HPDE6-E6E7 (cell line): ENCODE data around the gene EPG5.
"Not testable (repeated sequence)": the region's sequence is repeated elsewhere in the genome, so short reads cannot be mapped to it uniquely, and the experiment has no call there.

ENCODE experiments used
- DNase-seq: peaks from one replicate; pipeline ENCODE4 v3.0.0; 2011; ENCODE audit warnings: missing footprints; ENCODE audit errors: extremely low spot score

Gene EPG5

GRCh38 chr18:45978084-45978483, 11.0 kb upstream of the EPG5 start:
- DNase-seq, result no peak

DNA sequence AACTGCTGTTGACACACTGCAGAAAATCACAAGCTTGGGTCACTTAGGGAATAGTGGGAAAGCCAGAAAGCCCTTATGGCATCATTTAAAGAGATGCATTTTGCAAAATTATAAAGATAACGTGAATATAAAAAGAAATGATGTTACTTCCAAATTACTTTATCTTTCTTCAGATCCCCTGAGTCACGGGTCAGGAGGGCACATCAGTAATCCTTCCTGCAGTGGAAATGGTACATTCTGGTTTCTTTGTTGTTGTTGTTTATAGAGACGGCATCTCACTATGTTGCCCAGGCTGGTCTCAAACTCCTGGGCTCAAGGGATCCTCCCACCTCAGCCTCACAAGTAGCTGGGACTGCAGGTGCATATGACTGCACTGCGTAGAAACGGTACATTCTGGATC, 9.8 kb upstream of the EPG5 start:
- DNase-seq, result no peak

DNA sequence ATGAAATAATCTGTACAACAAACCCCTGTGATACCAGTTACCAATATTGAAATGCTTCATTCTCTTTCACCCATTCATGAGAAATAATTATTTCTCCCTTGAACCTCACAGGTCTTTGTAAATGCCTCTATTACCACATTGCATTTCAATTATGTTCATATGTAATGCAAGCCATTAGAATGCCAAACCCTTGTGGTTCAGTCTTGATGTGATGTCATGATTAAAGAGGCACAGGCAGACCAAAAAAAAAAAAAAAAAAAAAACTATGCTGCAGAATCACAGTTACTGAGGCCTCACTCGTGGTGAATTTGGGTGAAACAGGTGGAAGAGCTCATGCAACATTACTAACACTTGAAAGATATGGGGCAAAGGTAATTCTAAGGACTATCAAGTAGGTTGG, 9.4 kb upstream of the EPG5 start:
- DNase-seq, result no peak

DNA sequence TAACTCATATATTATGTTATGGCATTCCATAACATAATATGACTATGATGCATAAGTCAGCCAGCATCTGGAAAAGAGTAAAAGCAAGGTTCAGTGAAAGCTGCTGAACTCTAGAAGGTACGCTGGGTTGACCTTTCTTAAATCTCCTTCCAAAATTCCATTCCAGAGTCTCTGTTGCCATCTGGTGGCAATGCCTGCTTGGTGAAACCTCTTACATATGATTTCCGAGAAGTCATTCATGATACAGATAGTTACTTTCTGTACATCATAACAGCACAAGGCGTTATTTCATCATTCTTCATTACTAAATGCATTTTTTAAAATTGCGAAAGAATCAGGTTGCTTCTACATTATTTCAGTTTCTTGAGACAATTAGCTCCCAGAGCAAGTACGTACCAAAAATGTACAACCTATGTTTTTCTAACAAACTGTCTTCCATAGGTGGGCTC, 7.0 kb upstream of the EPG5 start:
- DNase-seq, result peak; percentile 35

- not testable (repeated sequence) for DNase-seq
These were observed 2.2 kb downstream of the EPG5 start for GRCh38 chr18:45964913-45965312.

- DNase-seq, result no peak
These were observed 4.3 kb downstream of the EPG5 start for GRCh38 chr18:45962866-45963265.

GRCh38 chr18:45962461-45962860, 4.7 kb downstream of the EPG5 start:
- DNase-seq, result peak; percentile 34

GRCh38 chr18:45959484-45959883, 7.6 kb downstream of the EPG5 start:
- not testable (repeated sequence) for DNase-seq

- no peak for DNase-seq
These were observed 8.4 kb downstream of the EPG5 start for GRCh38 chr18:45958730-45959129.

- no peak for DNase-seq
These were observed 9.1 kb downstream of the EPG5 start for GRCh38 chr18:45958027-45958426.

DNA sequence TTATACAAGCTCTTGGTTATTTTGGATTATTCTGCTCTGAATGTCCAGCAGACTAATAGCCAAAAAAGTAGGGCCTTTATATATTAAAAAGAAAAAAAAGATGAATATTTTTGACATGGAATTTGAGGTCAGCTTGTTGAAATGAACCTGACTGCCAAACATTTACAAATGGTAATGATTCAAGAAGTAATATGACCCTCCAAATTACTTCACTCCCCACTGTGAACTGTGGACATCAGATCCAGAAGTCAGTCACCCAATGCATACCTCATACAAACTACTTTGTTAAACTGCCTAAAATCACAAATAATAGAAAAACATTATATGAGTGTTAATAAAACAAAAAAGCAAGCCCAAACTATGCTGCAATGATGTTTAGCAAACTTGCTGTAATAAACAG, 10.0 kb downstream of the EPG5 start:
- DNase-seq, result no peak

DNA sequence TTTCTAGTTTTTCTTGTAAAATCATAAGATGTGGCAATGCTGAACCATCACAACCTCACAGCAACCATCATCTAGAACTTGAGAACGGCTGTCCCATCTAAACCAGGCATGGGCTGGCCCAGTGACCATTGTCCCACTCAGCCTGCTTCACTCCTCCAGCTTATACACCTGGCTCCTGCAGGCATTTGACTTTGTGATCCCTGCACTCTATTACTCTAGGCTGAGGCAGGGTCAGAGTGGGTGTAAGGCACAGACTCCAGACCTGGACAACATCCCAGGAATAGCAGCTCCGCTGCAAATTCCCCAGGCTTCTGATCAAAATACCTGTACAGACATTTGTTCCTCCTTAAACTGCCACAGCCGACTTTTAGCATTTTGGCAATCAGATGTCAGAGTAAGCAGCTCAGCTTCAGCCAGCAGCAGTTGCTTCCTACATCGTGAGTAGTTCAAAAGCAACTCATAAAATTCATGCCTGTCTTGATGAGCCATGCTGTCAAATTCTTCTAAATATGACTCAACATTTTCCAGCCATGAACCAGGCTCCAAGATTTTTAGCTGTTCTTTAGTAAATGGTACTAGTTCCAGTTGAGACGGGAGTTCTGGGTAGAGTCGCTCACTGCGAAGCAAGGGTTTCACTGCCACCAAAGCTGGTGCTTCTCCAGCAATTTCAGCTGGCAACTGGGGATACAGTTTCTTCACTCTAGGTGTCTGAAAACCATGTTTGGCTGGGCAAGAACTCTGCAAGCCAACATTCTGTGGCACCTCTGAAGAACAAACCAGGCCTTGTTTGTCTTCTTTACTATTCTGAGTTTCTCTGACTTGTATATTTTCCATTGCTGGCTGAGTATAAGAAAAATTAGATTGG, 12.8 kb downstream of the EPG5 start:
- peak; percentile 70 for DNase-seq

DNA sequence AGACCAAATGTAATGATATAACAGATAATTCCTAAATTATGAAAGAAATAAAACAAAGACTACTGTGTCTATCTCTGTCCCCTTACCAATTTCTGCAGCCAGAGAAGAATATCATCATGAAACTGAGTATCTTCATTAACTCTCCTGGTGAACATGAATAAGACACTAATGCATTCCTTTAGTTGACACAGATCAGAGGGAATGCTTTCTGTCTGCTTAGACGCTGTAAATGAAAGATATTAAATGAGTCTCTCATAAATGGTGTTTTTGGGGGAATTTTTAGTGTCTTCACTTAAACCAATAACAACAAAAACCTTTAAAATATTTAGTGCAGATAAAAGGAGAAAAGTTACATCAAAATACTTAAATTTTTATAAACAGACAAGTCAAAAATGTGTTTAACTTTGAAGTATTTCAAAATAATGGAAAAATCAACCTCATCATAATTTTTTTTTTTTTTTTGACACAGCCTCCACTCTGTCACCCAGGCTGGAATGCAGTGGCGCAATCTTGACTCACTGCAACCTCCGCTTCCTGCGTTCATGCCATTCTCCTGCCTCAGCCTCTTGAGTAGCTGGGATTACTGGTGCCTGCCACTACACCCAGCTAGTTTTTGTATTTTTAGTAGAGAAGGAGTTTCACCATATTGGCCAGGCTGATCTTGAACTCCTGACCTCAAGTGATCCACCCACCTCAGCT, 16.0 kb downstream of the EPG5 start:
- DNase-seq, result no peak

- no peak for DNase-seq
These were observed 21.5 kb downstream of the EPG5 start for GRCh38 chr18:45945669-45946068.

GRCh38 chr18:45940724-45941123, 26.4 kb downstream of the EPG5 start:
- no peak for DNase-seq

GRCh38 chr18:45939236-45939635, 27.9 kb downstream of the EPG5 start:
- no peak for DNase-seq

GRCh38 chr18:45938488-45938935, 28.6 kb downstream of the EPG5 start:
- no peak for DNase-seq

DNA sequence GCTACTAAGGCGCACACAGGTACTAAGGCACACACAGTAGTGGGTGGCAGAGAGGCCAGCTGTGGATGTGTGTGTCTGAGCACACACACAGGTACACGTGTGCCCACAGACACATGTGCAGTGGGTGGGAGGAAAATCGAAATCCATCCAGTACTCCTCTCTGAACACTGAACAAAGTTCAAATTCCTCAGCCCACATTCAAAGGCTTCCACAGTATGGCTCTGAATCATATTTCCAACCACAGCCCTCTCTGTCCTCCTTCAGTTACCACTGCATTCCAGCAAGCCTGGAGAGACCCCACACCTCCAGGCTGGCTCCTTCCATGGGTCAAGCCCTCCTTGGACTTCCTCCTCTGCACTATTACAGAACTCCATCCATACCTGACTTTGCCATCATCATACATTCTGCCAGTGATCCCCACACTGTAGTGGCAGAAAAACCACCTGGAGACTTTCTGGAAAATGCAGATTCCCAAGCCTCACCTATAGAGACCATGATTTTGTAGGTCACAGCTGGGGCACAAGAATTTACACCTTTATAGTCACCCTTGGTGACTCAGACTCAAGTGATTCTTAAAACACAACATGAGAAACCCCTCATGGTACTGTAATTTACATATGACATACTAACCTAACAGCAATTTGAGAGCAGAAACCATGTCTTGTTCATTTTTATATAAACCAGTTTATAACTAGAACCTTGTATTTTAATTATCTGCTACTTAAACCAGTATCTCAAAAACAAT, 31.4 kb downstream of the EPG5 start:
- DNase-seq, result no peak

GRCh38 chr18:45932708-45933107, 34.4 kb downstream of the EPG5 start:
- no peak for DNase-seq

GRCh38 chr18:45930963-45931362, 36.2 kb downstream of the EPG5 start:
- no peak for DNase-seq

GRCh38 chr18:45926691-45927090, 40.4 kb downstream of the EPG5 start:
- no peak for DNase-seq

DNA sequence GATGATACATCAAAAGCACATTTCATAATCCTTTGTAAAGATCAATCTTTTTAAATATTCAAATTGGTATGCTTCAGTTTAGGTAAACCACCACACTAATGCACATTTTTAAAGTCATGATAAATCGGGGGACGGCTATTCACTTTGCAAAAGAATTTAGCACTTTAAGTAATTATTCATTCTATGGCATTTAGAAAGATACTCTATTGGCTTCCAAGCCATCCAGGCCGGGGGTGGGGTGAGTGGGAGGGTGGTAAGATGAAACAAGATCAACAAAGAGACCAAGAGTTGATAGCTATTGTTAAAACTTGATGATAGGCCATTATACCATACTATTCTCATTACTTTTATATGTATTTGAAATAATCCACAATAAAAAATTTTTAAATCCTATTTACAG, 41.0 kb downstream of the EPG5 start:
- DNase-seq, result no peak
